Liver (tissue), 3 donors: ENCODE data around the gene CD7.

Source experiments
- CTCF ChIP-seq: fragments of 150-350 bp; IDR thresholded peaks from 2 replicates; pipeline ENCODE4 v1.5.1; 2017; ENCODE audit warnings: improper control_type of control experiment, low read depth, low read length; ENCODE audit not compliant: missing input control
- GABPA ChIP-seq, 2 donors: IDR thresholded peaks in 1 of 2; conservative IDR thresholded peaks in 1 of 2; 2 replicates each; pipeline ENCODE4 v1.6.1; 2016; ENCODE audit warnings: antibody characterized with exemption in 2 of 2, mild to moderate bottlenecking in 1 of 2, moderate library complexity in 1 of 2
- NR2F2 ChIP-seq: IDR thresholded peaks from 2 replicates; pipeline ENCODE4 v1.6.1; 2016; ENCODE audit warnings: antibody characterized with exemption
- SP1 ChIP-seq: IDR thresholded peaks from 2 replicates; pipeline ENCODE4 v1.6.1; 2018; ENCODE audit warnings: antibody characterized with exemption, mild to moderate bottlenecking
- YY1 ChIP-seq: IDR thresholded peaks from 2 replicates; pipeline ENCODE4 v1.6.1; 2016; ENCODE audit warnings: antibody characterized with exemption, mild to moderate bottlenecking
- TF ChIP-seq, protein P1 (sequence below): IDR thresholded peaks from 2 replicates; pipeline ENCODE4 v1.6.1; 2016; ENCODE audit warnings: antibody characterized with exemption, mild to moderate bottlenecking
- TF ChIP-seq, protein P2 (sequence below): IDR thresholded peaks from 2 replicates; pipeline ENCODE4 v1.6.1; 2016; ENCODE audit warnings: antibody characterized with exemption
- donor health status: healthy.
- donor health status: healthy.

DNA sequence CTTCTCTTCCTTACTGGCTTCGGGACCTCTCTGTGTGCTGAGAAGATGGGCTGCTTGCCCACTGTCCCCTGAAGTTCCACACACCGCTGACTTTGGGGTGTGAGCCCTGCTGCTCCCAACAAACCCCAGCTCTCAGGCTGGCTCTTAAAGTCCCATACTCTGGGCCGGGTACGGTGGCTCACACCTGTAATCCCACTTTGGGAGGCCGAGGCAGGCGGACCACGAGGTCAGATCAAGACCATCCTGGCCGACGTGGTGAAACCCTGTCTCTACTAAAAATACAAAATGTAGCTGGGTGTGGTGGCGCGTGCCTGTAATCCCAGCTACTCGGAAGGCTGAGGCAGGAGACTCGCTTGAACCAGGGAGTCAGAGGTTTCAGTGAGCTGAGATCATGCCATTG, 17.2 kb downstream of the CD7 start:
- TF ChIP-seq CTCF (no peak), YY1 (no peak), GABPA (IDR thresholded peaks at IDR 0.05 in 1 of 2, conservative IDR thresholded peaks at IDR 0.05 in 1 of 2) (no peak), NR2F2 (no peak), SP1 (no peak)
- TF ChIP-seq, protein P1, sequence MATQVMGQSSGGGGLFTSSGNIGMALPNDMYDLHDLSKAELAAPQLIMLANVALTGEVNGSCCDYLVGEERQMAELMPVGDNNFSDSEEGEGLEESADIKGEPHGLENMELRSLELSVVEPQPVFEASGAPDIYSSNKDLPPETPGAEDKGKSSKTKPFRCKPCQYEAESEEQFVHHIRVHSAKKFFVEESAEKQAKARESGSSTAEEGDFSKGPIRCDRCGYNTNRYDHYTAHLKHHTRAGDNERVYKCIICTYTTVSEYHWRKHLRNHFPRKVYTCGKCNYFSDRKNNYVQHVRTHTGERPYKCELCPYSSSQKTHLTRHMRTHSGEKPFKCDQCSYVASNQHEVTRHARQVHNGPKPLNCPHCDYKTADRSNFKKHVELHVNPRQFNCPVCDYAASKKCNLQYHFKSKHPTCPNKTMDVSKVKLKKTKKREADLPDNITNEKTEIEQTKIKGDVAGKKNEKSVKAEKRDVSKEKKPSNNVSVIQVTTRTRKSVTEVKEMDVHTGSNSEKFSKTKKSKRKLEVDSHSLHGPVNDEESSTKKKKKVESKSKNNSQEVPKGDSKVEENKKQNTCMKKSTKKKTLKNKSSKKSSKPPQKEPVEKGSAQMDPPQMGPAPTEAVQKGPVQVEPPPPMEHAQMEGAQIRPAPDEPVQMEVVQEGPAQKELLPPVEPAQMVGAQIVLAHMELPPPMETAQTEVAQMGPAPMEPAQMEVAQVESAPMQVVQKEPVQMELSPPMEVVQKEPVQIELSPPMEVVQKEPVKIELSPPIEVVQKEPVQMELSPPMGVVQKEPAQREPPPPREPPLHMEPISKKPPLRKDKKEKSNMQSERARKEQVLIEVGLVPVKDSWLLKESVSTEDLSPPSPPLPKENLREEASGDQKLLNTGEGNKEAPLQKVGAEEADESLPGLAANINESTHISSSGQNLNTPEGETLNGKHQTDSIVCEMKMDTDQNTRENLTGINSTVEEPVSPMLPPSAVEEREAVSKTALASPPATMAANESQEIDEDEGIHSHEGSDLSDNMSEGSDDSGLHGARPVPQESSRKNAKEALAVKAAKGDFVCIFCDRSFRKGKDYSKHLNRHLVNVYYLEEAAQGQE, result no peak
- TF ChIP-seq, protein P2, sequence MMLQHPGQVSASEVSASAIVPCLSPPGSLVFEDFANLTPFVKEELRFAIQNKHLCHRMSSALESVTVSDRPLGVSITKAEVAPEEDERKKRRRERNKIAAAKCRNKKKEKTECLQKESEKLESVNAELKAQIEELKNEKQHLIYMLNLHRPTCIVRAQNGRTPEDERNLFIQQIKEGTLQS, result no peak
